GM12891 (cell line): ENCODE data around the gene EGF.

Source experiments
- POLR2A ChIP-seq: IDR thresholded peaks from 2 replicates; pipeline ENCODE4 v1.6.1; 2011; ENCODE audit warnings: low read depth, low read length, control low read depth
- POLR2AphosphoS5 ChIP-seq: IDR thresholded peaks from 2 replicates; pipeline ENCODE4 v1.6.1; 2011; ENCODE audit warnings: low read depth, low read length, control low read depth

DNA sequence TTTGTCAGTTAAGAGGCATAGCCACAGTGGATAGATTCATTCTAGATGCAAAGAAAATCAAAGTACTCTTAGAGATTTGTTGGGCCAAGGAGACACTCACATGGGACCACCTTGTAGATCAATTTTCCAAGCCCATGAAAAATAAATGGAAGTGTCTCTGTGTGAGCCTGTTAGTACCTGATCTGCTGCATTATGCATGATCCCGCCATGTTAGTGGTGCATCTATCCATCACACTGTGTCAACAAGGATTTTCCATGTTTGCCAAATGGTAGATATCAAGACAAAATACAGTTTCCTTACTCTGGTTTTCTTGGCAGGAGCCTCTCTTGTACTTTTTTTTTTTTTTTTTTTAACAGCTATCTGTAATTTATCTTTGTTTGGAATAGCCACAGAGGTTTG, 112.4 kb downstream of the EGF start:
- TF ChIP-seq POLR2AphosphoS5: no peak
- TF ChIP-seq POLR2A: no peak
